SK-N-SH treated with all-trans-retinoic acid at 6 μM for 48 hours (cell line): ENCODE data around the gene L1TD1.
"Not testable (repeated sequence)": the region's sequence is repeated elsewhere in the genome, so short reads cannot be mapped to it uniquely, and the experiment has no call there.

Source experiments
- ATAC-seq: fragments of 200-7000 bp; cut with Tn5 transposase; 3 replicates; pipeline ENCODE4 v1.9.1; 2020; ENCODE audit warnings: mild to moderate bottlenecking, moderate library complexity
- ARNTL ChIP-seq: fragments of 450-650 bp; formaldehyde crosslinking; IDR thresholded peaks from 2 replicates; pipeline ENCODE4 v1.5.0; 2020; ENCODE audit warnings: low read depth, mild to moderate bottlenecking, moderate library complexity, borderline replicate concordance
- BACH2 ChIP-seq: fragments of 250-450 bp; sonication (Bioruptor Pico); IDR thresholded peaks from 2 replicates; pipeline ENCODE4 v1.9.0; 2021; ENCODE audit warnings: mild to moderate bottlenecking, borderline replicate concordance
- CSDC2 ChIP-seq: fragments of 250-450 bp; sonication (Bioruptor Pico); IDR thresholded peaks from 2 replicates; pipeline ENCODE4 v1.5.0; 2020; ENCODE audit warnings: mild to moderate bottlenecking, moderate library complexity
- CSRNP3 ChIP-seq: fragments of 250-450 bp; sonication (Bioruptor Pico); IDR thresholded peaks from 2 replicates; pipeline ENCODE4 v1.5.1; 2021; ENCODE audit warnings: mild to moderate bottlenecking, moderate library complexity
- ESRRG ChIP-seq: fragments of 250-450 bp; sonication (Bioruptor Pico); IDR thresholded peaks from 2 replicates; pipeline ENCODE4 v1.6.1; 2021; ENCODE audit warnings: mild to moderate bottlenecking
- GLIS3 ChIP-seq: fragments of 250-450 bp; sonication (Bioruptor Pico); IDR thresholded peaks from 2 replicates; pipeline ENCODE4 v1.5.0; 2020; ENCODE audit warnings: mild to moderate bottlenecking, moderate library complexity
- OSR1 ChIP-seq: fragments of 250-450 bp; sonication (Bioruptor Pico); IDR thresholded peaks from 2 replicates; pipeline ENCODE4 v1.8.0; 2022; ENCODE audit warnings: moderate library complexity, mild to moderate bottlenecking, inconsistent platforms
- POU6F1 ChIP-seq: fragments of 250-450 bp; sonication (Bioruptor Pico); IDR thresholded peaks from 2 replicates; pipeline ENCODE4 v1.8.0; 2021; ENCODE audit warnings: low read depth, mild to moderate bottlenecking, moderate library complexity, borderline replicate concordance
- RARB ChIP-seq: fragments of 250-450 bp; sonication (Bioruptor Pico); IDR thresholded peaks from 2 replicates; pipeline ENCODE4 v1.8.0; 2021; ENCODE audit warnings: mild to moderate bottlenecking, moderate library complexity
- TCF4 ChIP-seq: fragments of 250-450 bp; sonication (Bioruptor Pico); IDR thresholded peaks from 2 replicates; pipeline ENCODE4 v1.8.0; 2021; ENCODE audit warnings: mild to moderate bottlenecking, moderate library complexity, borderline replicate concordance
- TOX ChIP-seq: fragments of 250-450 bp; sonication (Bioruptor Pico); IDR thresholded peaks from 2 replicates; pipeline ENCODE4 v1.8.0; 2021; ENCODE audit warnings: mild to moderate bottlenecking, moderate library complexity, borderline replicate concordance
- ZC3H10 ChIP-seq: fragments of 250-450 bp; sonication (Bioruptor Pico); IDR thresholded peaks from 2 replicates; pipeline ENCODE4 v1.5.1; 2021; ENCODE audit warnings: mild to moderate bottlenecking, moderate library complexity
- ZFP3 ChIP-seq: fragments of 250-450 bp; sonication (Bioruptor Pico); IDR thresholded peaks from 2 replicates; pipeline ENCODE4 v1.5.0; 2020; ENCODE audit warnings: mild to moderate bottlenecking, moderate library complexity
- ZFP30 ChIP-seq: fragments of 450-650 bp; formaldehyde crosslinking; IDR thresholded peaks from 2 replicates; pipeline ENCODE4 v1.5.0; 2022; ENCODE audit warnings: mild to moderate bottlenecking, moderate library complexity
- ZNF565 ChIP-seq: fragments of 450-650 bp; formaldehyde crosslinking; conservative IDR thresholded peaks from 2 replicates; pipeline ENCODE4 v1.5.0; 2020; ENCODE audit warnings: low read depth, mild to moderate bottlenecking, moderate library complexity
- ZNF70 ChIP-seq: fragments of 450-650 bp; formaldehyde crosslinking; IDR thresholded peaks from 2 replicates; pipeline ENCODE4 v1.5.0; 2020; ENCODE audit warnings: mild to moderate bottlenecking, moderate library complexity
- ZNF8 ChIP-seq: fragments of 450-650 bp; formaldehyde crosslinking; IDR thresholded peaks from 2 replicates; pipeline ENCODE4 v1.5.0; 2020; ENCODE audit warnings: mild to moderate bottlenecking, moderate library complexity
- TF ChIP-seq, protein P1 (sequence below): fragments of 250-450 bp; sonication (Bioruptor Pico); IDR thresholded peaks from 2 replicates; pipeline ENCODE4 v1.8.0; 2020; ENCODE audit warnings: mild to moderate bottlenecking, moderate library complexity, borderline replicate concordance
- TF ChIP-seq, protein P2 (sequence below): fragments of 250-450 bp; sonication (Bioruptor Pico); IDR thresholded peaks from 2 replicates; pipeline ENCODE4 v1.5.0; 2020; ENCODE audit warnings: mild to moderate bottlenecking, moderate library complexity

L1TD1 gene

DNA sequence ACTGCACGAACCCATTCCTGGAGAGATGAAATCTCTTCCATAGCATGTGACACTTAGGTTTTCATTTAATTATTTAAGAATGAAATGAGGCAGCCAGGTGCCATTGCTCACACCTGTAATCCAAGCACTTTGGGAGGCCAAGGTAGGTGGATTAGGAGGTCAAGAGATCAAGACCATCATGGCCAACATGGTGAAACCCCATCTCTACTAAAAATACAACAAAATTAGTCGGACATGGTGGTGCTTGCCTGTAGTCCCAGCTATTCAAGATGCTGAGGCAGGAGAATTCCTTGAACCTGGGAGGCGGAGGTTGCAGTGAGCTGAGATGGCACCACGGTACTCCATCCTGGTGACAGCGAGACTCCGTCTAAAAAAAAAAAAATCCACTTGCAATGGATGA, 17.8 kb downstream of the L1TD1 start (continued):
- TF ChIP-seq, protein P1, sequence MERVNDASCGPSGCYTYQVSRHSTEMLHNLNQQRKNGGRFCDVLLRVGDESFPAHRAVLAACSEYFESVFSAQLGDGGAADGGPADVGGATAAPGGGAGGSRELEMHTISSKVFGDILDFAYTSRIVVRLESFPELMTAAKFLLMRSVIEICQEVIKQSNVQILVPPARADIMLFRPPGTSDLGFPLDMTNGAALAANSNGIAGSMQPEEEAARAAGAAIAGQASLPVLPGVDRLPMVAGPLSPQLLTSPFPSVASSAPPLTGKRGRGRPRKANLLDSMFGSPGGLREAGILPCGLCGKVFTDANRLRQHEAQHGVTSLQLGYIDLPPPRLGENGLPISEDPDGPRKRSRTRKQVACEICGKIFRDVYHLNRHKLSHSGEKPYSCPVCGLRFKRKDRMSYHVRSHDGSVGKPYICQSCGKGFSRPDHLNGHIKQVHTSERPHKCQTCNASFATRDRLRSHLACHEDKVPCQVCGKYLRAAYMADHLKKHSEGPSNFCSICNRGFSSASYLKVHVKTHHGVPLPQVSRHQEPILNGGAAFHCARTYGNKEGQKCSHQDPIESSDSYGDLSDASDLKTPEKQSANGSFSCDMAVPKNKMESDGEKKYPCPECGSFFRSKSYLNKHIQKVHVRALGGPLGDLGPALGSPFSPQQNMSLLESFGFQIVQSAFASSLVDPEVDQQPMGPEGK (CRISPR knock-in tag) = no peak
- TF ChIP-seq BACH2 (no peak), OSR1 (CRISPR knock-in tag) (no peak), CSDC2 (no peak), ARNTL (CRISPR knock-in tag) (no peak)

DNA sequence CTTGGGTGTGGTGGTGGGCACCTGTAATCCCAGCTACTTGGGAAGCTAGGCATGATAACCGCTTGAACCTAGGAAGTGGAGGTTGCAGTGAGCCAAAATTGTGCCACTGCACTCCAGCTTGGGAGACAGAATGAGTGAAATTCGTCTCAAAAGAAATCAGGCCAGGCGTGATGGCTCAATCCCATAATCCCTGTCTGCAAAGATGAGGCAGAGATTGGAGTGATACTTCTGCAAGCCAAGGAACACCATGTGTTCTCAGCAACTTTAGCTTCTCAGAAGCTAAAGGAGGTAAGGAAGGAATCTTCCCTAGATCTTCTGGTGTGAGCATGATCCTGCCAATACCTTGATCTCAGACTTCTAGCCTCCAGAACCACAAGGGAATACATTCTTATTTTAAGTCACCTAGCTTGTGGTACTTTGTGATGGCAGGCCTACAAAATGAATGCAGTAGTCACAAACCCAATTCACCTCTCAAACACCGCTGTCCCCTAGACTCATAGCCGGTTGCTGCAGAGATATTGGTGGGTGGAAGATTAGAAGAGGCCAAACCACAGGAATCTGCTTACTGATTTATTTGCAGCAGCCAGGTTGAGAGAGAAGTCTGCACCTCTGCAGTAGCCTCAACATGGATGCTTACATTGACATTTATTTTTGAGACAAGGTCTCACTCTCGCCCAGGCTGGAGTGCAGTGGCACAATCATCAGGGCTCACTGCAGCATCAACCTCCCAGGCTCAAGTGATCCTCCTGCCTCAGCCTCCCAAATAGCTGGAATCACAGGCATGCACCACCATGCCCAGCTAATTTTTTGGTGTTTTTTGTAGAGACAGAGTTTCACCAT, 18.6 kb downstream of the L1TD1 start:
- TF ChIP-seq TCF4 (CRISPR knock-in tag) = no peak
- TF ChIP-seq POU6F1 (CRISPR knock-in tag) = no peak
- no peak for TF ChIP-seq RARB
- no peak for TF ChIP-seq ZFP3
- TF ChIP-seq TOX = no peak
- TF ChIP-seq ARNTL (CRISPR knock-in tag) = no peak
- TF ChIP-seq BACH2 = no peak
- no peak for TF ChIP-seq CSDC2
- no peak for TF ChIP-seq OSR1 (CRISPR knock-in tag)
- TF ChIP-seq, protein P1 (CRISPR knock-in tag) = no peak
- no peak for TF ChIP-seq ESRRG (CRISPR knock-in tag)
- TF ChIP-seq ZNF70 (CRISPR knock-in tag) = no peak
- no peak for TF ChIP-seq ZFP30
- TF ChIP-seq, all 23 proteins: peak for 0
- ATAC-seq = no peak

DNA sequence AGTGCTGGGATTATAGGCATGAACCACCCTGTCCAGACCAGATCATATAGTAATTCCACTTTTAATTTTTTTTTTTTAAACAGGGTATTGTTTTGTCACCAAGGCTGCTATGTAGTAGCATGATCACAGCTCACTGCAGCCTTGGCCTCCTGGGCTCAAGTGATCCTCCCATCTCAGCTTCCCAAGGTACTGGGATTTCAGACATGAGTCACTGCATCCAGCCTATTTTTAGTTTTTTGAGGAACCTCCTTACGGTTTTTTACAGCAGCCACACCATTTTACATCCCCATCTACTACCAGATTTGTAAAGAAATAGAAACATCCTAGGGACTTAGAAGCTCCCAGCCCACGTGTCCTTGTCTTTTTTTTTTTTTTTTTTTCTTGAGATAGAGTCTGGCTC, 24.0 kb downstream of the L1TD1 start:
- TF ChIP-seq ESRRG (CRISPR knock-in tag) = no peak
- no peak for TF ChIP-seq ZC3H10 (CRISPR knock-in tag)
- no peak for TF ChIP-seq ZNF565 (CRISPR knock-in tag)
- no peak for TF ChIP-seq TOX
- no peak for TF ChIP-seq ZFP3
- no peak for TF ChIP-seq OSR1 (CRISPR knock-in tag)
- TF ChIP-seq POU6F1 (CRISPR knock-in tag) = no peak
- TF ChIP-seq, protein P2, sequence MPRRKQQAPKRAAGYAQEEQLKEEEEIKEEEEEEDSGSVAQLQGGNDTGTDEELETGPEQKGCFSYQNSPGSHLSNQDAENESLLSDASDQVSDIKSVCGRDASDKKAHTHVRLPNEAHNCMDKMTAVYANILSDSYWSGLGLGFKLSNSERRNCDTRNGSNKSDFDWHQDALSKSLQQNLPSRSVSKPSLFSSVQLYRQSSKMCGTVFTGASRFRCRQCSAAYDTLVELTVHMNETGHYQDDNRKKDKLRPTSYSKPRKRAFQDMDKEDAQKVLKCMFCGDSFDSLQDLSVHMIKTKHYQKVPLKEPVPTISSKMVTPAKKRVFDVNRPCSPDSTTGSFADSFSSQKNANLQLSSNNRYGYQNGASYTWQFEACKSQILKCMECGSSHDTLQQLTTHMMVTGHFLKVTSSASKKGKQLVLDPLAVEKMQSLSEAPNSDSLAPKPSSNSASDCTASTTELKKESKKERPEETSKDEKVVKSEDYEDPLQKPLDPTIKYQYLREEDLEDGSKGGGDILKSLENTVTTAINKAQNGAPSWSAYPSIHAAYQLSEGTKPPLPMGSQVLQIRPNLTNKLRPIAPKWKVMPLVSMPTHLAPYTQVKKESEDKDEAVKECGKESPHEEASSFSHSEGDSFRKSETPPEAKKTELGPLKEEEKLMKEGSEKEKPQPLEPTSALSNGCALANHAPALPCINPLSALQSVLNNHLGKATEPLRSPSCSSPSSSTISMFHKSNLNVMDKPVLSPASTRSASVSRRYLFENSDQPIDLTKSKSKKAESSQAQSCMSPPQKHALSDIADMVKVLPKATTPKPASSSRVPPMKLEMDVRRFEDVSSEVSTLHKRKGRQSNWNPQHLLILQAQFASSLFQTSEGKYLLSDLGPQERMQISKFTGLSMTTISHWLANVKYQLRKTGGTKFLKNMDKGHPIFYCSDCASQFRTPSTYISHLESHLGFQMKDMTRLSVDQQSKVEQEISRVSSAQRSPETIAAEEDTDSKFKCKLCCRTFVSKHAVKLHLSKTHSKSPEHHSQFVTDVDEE (CRISPR knock-in tag) = no peak
- TF ChIP-seq GLIS3 (CRISPR knock-in tag) = no peak
- TF ChIP-seq BACH2 = no peak
- no peak for TF ChIP-seq CSRNP3
- no peak for TF ChIP-seq ARNTL (CRISPR knock-in tag)
- no peak for TF ChIP-seq ZNF8 (CRISPR knock-in tag)
- no peak for ATAC-seq

- not testable (repeated sequence) for ATAC-seq
Measured at GRCh38 chr1:62220456-62220855, 25.8 kb downstream of the L1TD1 start.
